Muscle layer of duodenum (tissue), 2 donors: ENCODE results near the gene RNF223.

Experiments
- H3K27ac ChIP-seq: one replicate; pipeline ENCODE4 v1.7.0; 2013; ENCODE audit warnings: mild to moderate bottlenecking, low read length
- H3K27me3 ChIP-seq: one replicate; pipeline ENCODE4 v1.7.0; 2013; ENCODE audit warnings: low read depth, mild to moderate bottlenecking, control low read depth, low read length
- H3K36me3 ChIP-seq, 2 donors: one replicate each; pipeline ENCODE4 v1.7.0; 2013; ENCODE audit warnings: low read length in 2 of 2, control low read depth in 1 of 2, mild to moderate bottlenecking in 1 of 2; ENCODE audit not compliant: insufficient read depth in 2 of 2, control insufficient read depth in 1 of 2
- H3K4me1 ChIP-seq, 2 donors: one replicate each; pipeline ENCODE4 v1.7.0; 2013; ENCODE audit warnings: low read length in 2 of 2, mild to moderate bottlenecking in 2 of 2, control low read depth in 1 of 2, moderate library complexity in 1 of 2; ENCODE audit not compliant: insufficient read depth in 2 of 2, control insufficient read depth in 1 of 2
- H3K4me3 ChIP-seq, 2 donors: one replicate each; pipeline ENCODE4 v1.7.0; 2013; ENCODE audit warnings: low read length in 2 of 2, low read depth in 1 of 2, mild to moderate bottlenecking in 1 of 2
- H3K9me3 ChIP-seq, 2 donors: one replicate each; pipeline ENCODE4 v1.7.0; 2013; ENCODE audit warnings: low read length in 2 of 2, control low read depth in 1 of 2, mild to moderate bottlenecking in 1 of 2; ENCODE audit not compliant: control insufficient read depth in 1 of 2
- donor health status: healthy.

Gene RNF223

GRCh38 chr1:1116701-1117468 lies 42.8 kb upstream of the RNF223 start:
- Histone ChIP-seq H3K9me3 (peaks cover 0 to 6% of the 10 kb centered on the region in 2 donors), H3K4me1 (peaks cover 0 to 16% of the 10 kb centered on the region in 2 donors), H3K4me3 (peak overlapping the region; percentile 7 to 85), H3K27ac (no peak overlapping the region), H3K27me3 (peaks cover 5% of the 10 kb centered on the region), H3K36me3 (peaks cover 0 to 9% of the 10 kb centered on the region in 2 donors)

- peaks cover 0 to 9% of the 10 kb centered on the region in 2 donors for H3K36me3 ChIP-seq
- H3K4me3 ChIP-seq: peak within 1 kb of the TSS; percentile 37 to 85
- peaks cover 0 to 13% of the 10 kb centered on the region in 2 donors for H3K4me1 ChIP-seq
- no peak within 1 kb of the TSS for H3K27ac ChIP-seq
- H3K9me3 ChIP-seq: peaks cover 0 to 6% of the 10 kb centered on the region in 2 donors
- H3K27me3 ChIP-seq: peaks cover 5% of the 10 kb centered on the region
Measured at GRCh38 chr1:1115786-1116700, 41.9 kb upstream of the RNF223 start, which contains the start of gene C1orf159. Gene C1orf159 (minus strand): TSS chr1:1116089. CDS start chr1:1091543, 24,546 bp downstream.

- no peak overlapping the region for H3K27ac ChIP-seq
- H3K36me3 ChIP-seq: peaks cover 0 to 9% of the 10 kb centered on the region in 2 donors
- H3K27me3 ChIP-seq: peaks cover 5% of the 10 kb centered on the region
- peaks cover 0 to 6% of the 10 kb centered on the region in 2 donors for H3K9me3 ChIP-seq
- H3K4me3 ChIP-seq: peak overlapping the region; percentile 37 to 85
- peaks cover 0 to 13% of the 10 kb centered on the region in 2 donors for H3K4me1 ChIP-seq
Measured at GRCh38 chr1:1115136-1115785, 41.2 kb upstream of the RNF223 start.

GRCh38 chr1:1114431-1114830 lies 40.3 kb upstream of the RNF223 start:
- Histone ChIP-seq H3K9me3 (peaks cover 0 to 6% of the 10 kb centered on the region in 2 donors), H3K36me3 (peaks cover 0 to 9% of the 10 kb centered on the region in 2 donors), H3K27me3 (peaks cover 5% of the 10 kb centered on the region), H3K4me1 (peaks cover 0 to 13% of the 10 kb centered on the region in 2 donors), H3K27ac (no peak overlapping the region), H3K4me3 (no peak overlapping the region)

- H3K27ac ChIP-seq: no peak overlapping the region
Measured at GRCh38 chr1:1112237-1112985, 38.3 kb upstream of the RNF223 start.

GRCh38 chr1:1111516-1112236 lies 37.6 kb upstream of the RNF223 start:
- no peaks in the 10 kb centered on the region for H3K27me3 ChIP-seq
- no peak overlapping the region for H3K4me3 ChIP-seq
- H3K4me1 ChIP-seq: peaks cover 0 to 11% of the 10 kb centered on the region in 2 donors

More at GRCh38 chr1:1112237-1112985, 38.3 kb upstream of the RNF223 start:
- peaks cover 3% of the 10 kb centered on the region for H3K27me3 ChIP-seq
- peaks cover 0 to 6% of the 10 kb centered on the region in 2 donors for H3K9me3 ChIP-seq
- peaks cover 0 to 13% of the 10 kb centered on the region in 2 donors for H3K4me1 ChIP-seq
- peaks cover 0 to 9% of the 10 kb centered on the region in 2 donors for H3K36me3 ChIP-seq
- H3K4me3 ChIP-seq: no peak overlapping the region

GRCh38 chr1:1110561-1110971 lies 36.5 kb upstream of the RNF223 start:
- Histone ChIP-seq H3K4me1 (peaks cover 0 to 9% of the 10 kb centered on the region in 2 donors), H3K27ac (no peak overlapping the region), H3K9me3 (peaks cover 0 to 6% of the 10 kb centered on the region in 2 donors), H3K27me3 (no peaks in the 10 kb centered on the region), H3K4me3 (no peak overlapping the region), H3K36me3 (peaks cover 0 to 9% of the 10 kb centered on the region in 2 donors)

More at GRCh38 chr1:1111516-1112236, 37.6 kb upstream of the RNF223 start:
- H3K27ac ChIP-seq: no peak overlapping the region
- H3K36me3 ChIP-seq: peaks cover 0 to 9% of the 10 kb centered on the region in 2 donors
- H3K9me3 ChIP-seq: peaks cover 0 to 6% of the 10 kb centered on the region in 2 donors

- peaks cover 0 to 9% of the 10 kb centered on the region in 2 donors for H3K36me3 ChIP-seq
- H3K4me1 ChIP-seq: peaks cover 0 to 4% of the 10 kb centered on the region in 2 donors
- peaks cover 0 to 6% of the 10 kb centered on the region in 2 donors for H3K9me3 ChIP-seq
- H3K27me3 ChIP-seq: no peaks in the 10 kb centered on the region
- H3K4me3 ChIP-seq: no peak overlapping the region
- no peak overlapping the region for H3K27ac ChIP-seq
Measured at GRCh38 chr1:1109743-1110142, 35.6 kb upstream of the RNF223 start.

- no peaks in the 10 kb centered on the region for H3K4me1 ChIP-seq
- H3K4me3 ChIP-seq: no peak overlapping the region
- H3K36me3 ChIP-seq: no peaks in the 10 kb centered on the region
- H3K27ac ChIP-seq: no peak overlapping the region
- no peaks in the 10 kb centered on the region for H3K9me3 ChIP-seq
- H3K27me3 ChIP-seq: no peaks in the 10 kb centered on the region
Measured at GRCh38 chr1:1106510-1107221, 32.6 kb upstream of the RNF223 start.
